ENCODE results near the gene ARID1B. TPM values are rescaled to one million over a fixed set of nuclear protein-coding genes. Genes with fewer than 3 reads are reported as not detected.

ARID1B gene
- total and polyA plus RNA-seq, 5 donors = 18.3 to 59.6 (median 53.8) TPM

GRCh38 chr6:157230910-157231309, 453.7 kb downstream of the ARID1B start:
- intact Hi-C loops (cut with DNase I) = loop anchor here in 1 of 4 donors (5.0 kb wide), 1 partner anchor 41 kb away; no protein-coding TSS in a partner anchor
- DNase-seq (peak in 1 of 3 donors; percentile 47), ATAC-seq (no peak)
- Histone ChIP-seq H3K4me3 (ENCODE audit: low read length) (no peak overlapping the region), H3K9me3 (ENCODE audit: control insufficient read depth, low read length) (no peaks in the 10 kb centered on the region), H3K4me1 (ENCODE audit: control insufficient read depth, insufficient read depth, low read length) (no peaks in the 10 kb centered on the region), H3K27ac (ENCODE audit: low read length) (no peak overlapping the region), H3K27me3 (ENCODE audit: control insufficient read depth, insufficient read depth) (no peaks in the 10 kb centered on the region)
- 97% methylated on average over 9 of the region's 9 CpGs for WGBS

DNA sequence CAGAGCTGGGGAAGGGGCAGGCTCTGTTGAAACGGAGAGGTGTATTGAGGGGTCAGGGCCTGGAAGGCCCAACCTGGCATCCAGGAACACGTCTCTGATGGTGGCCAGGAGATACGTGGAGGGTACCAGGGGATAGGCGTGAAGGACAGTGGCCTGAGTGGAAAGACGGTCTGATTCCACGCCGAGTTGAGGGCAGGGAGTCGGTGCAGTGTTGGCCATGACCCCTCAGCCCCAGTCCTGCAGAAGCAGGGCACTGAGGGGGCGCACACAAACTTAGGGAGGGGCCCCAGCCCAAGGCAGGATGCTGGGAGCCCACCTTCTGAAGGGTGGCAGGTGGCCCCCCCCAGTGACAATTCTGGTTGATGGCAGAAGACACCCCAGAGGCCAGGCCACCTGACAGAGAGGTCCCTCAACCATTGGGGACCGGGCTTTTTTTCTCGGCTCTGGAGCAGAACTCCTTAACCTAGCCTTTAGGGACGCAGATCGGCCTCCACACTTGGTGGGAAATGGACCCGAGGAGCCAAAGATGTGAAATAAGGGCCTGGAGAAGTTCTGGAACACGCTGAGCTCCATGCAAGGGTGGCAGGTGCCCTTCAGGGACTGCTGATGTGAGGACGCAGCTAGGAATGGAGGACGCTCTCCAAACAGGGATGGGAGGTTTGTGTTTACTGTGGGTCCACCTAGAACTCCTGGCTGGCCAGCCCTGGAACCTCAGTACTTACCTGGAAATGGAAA, 455.1 kb downstream of the ARID1B start:
- intact Hi-C loops (cut with DNase I) = loop anchor here in 1 of 4 donors (5.0 kb wide), 1 partner anchor 40 kb away; no protein-coding TSS in a partner anchor
- H3K27me3 ChIP-seq (ENCODE audit: control insufficient read depth, insufficient read depth) = no peaks in the 10 kb centered on the region
- H3K4me1 ChIP-seq (ENCODE audit: control insufficient read depth, insufficient read depth, low read length) = no peaks in the 10 kb centered on the region
- WGBS = 97% methylated on average over 17 of the region's 17 CpGs
- H3K27ac ChIP-seq (ENCODE audit: low read length) = no peak overlapping the region
- DNase-seq (peak in 1 of 3 donors; percentile 41), ATAC-seq (no peak)
- no peak overlapping the region for H3K4me3 ChIP-seq (ENCODE audit: low read length)
- H3K9me3 ChIP-seq (ENCODE audit: control insufficient read depth, low read length) = no peaks in the 10 kb centered on the region

DNA sequence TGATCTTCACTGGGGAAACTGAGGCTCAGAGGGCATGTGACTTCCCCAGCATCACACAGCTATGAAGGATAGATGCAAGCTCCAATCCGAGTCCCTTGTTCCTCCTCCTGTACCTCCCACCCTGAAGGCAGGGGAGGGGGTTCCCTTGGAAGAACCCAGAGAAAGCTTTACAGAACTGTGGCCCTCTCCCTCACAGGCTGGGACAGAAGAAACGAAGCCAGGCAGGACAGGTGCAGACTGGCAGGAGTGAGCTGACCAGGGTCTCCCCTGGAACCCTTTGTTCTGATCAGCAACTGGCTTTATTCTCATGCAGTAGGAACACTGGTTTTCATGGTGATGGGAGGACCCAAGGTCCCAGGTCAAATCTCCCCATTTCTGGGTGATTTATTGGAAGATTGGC, 456.0 kb downstream of the ARID1B start:
- 92% methylated on average over 2 of the region's 2 CpGs for WGBS
- DNase-seq = no peak
- H3K27ac ChIP-seq (ENCODE audit: low read length) = no peak overlapping the region
- no peaks in the 10 kb centered on the region for H3K27me3 ChIP-seq (ENCODE audit: control insufficient read depth, insufficient read depth)
- H3K9me3 ChIP-seq (ENCODE audit: control insufficient read depth, low read length) = no peaks in the 10 kb centered on the region
- intact Hi-C loops (cut with DNase I) = loop anchor here in 1 of 4 donors (5.0 kb wide), 1 partner anchor 39 kb away; no protein-coding TSS in a partner anchor
- no peaks in the 10 kb centered on the region for H3K4me1 ChIP-seq (ENCODE audit: control insufficient read depth, insufficient read depth, low read length)
- no peak overlapping the region for H3K4me3 ChIP-seq (ENCODE audit: low read length)
- no peak for ATAC-seq

- ATAC-seq = no peak
- no peak overlapping the region for H3K27ac ChIP-seq (ENCODE audit: low read length)
- no peak overlapping the region for H3K4me3 ChIP-seq (ENCODE audit: low read length)
- no peaks in the 10 kb centered on the region for H3K27me3 ChIP-seq (ENCODE audit: control insufficient read depth, insufficient read depth)
- H3K9me3 ChIP-seq (ENCODE audit: control insufficient read depth, low read length) = no peaks in the 10 kb centered on the region
- no peaks in the 10 kb centered on the region for H3K4me1 ChIP-seq (ENCODE audit: control insufficient read depth, insufficient read depth, low read length)
- WGBS = 79% methylated on average over 3 of the region's 3 CpGs
- intact Hi-C loops (cut with DNase I) = loop anchor here in 1 of 4 donors (5.0 kb wide), 1 partner anchor 39 kb away; no protein-coding TSS in a partner anchor
- DNase-seq = no peak
Observed at GRCh38 chr6:157233686-157234085, 456.5 kb downstream of the ARID1B start.

GRCh38 chr6:157235600-157236039, 458.4 kb downstream of the ARID1B start:
- Histone ChIP-seq H3K27me3 (ENCODE audit: control insufficient read depth, insufficient read depth) (no peaks in the 10 kb centered on the region), H3K9me3 (ENCODE audit: control insufficient read depth, low read length) (no peaks in the 10 kb centered on the region), H3K27ac (ENCODE audit: low read length) (no peak overlapping the region), H3K4me3 (ENCODE audit: low read length) (peak overlapping the region; percentile 40), H3K4me1 (ENCODE audit: control insufficient read depth, insufficient read depth, low read length) (peaks cover 2% of the 10 kb centered on the region)
- intact Hi-C loops (cut with DNase I) = loop anchor here in 1 of 4 donors (5.0 kb wide), 1 partner anchor 37 kb away; no protein-coding TSS in a partner anchor
- WGBS = under 1% methylated on average over 28 of the region's 28 CpGs
- ATAC-seq (peak; percentile 72 to 76), DNase-seq (peak; percentile 67 to 85 (median 84))

- peak in 1 of 3 donors; percentile 74 for DNase-seq
- H3K27me3 ChIP-seq (ENCODE audit: control insufficient read depth, insufficient read depth) = no peaks in the 10 kb centered on the region
- peak; percentile 39 for ATAC-seq
- peak overlapping the region; percentile 40 for H3K4me3 ChIP-seq (ENCODE audit: low read length)
- H3K9me3 ChIP-seq (ENCODE audit: control insufficient read depth, low read length) = no peaks in the 10 kb centered on the region
- intact Hi-C loops (cut with DNase I) = loop anchor here in 1 of 4 donors (5.0 kb wide), 1 partner anchor 36 kb away; no protein-coding TSS in a partner anchor
- 5% methylated on average over 76 of the region's 76 CpGs for WGBS
- H3K27ac ChIP-seq (ENCODE audit: low read length) = no peak overlapping the region
- peaks cover 2% of the 10 kb centered on the region for H3K4me1 ChIP-seq (ENCODE audit: control insufficient read depth, insufficient read depth, low read length)
Observed at GRCh38 chr6:157236040-157236725, 459.0 kb downstream of the ARID1B start.

GRCh38 chr6:157238346-157238745, 461.2 kb downstream of the ARID1B start:
- Histone ChIP-seq H3K4me3 (ENCODE audit: low read length) (no peak overlapping the region), H3K9me3 (ENCODE audit: control insufficient read depth, low read length) (no peaks in the 10 kb centered on the region), H3K27ac (ENCODE audit: low read length) (no peak overlapping the region), H3K4me1 (ENCODE audit: control insufficient read depth, insufficient read depth, low read length) (peaks cover 2% of the 10 kb centered on the region), H3K27me3 (ENCODE audit: control insufficient read depth, insufficient read depth) (no peaks in the 10 kb centered on the region)
- DNase-seq (no peak), ATAC-seq (no peak)
- WGBS = 100% methylated on average over 2 of the region's 2 CpGs
- intact Hi-C loops (cut with DNase I) = loop anchor here in 1 of 4 donors (5.0 kb wide), 1 partner anchor 34 kb away; no protein-coding TSS in a partner anchor

DNA sequence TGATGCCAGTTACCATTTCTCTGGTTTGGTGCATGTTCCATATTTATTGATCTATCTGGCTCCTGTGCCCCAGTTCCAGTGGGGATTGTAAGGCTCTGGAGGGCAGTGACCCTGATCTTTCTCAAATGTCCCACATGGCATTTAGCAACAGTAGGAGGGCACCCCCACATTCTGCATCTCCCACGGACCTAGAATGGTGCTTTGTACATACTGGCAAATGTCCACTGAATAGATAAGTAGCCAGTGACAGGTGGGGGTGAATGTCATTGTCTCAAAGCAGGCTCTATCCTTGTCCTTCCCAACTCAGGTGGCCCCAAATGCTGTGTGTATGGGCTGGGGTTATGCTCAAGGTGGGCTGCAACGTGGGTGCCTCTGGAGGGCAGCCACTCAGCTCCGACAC, 462.0 kb downstream of the ARID1B start:
- Histone ChIP-seq H3K4me3 (ENCODE audit: low read length) (no peak overlapping the region), H3K9me3 (ENCODE audit: control insufficient read depth, low read length) (no peaks in the 10 kb centered on the region), H3K4me1 (ENCODE audit: control insufficient read depth, insufficient read depth, low read length) (peaks cover 2% of the 10 kb centered on the region), H3K27ac (ENCODE audit: low read length) (no peak overlapping the region), H3K27me3 (ENCODE audit: control insufficient read depth, insufficient read depth) (no peaks in the 10 kb centered on the region)
- intact Hi-C loops (cut with DNase I) = loop anchor here in 1 of 4 donors (5.0 kb wide), 1 partner anchor 33 kb away; no protein-coding TSS in a partner anchor
- ATAC-seq (no peak), DNase-seq (no peak)
- 80% methylated on average over 3 of the region's 3 CpGs for WGBS

- H3K27ac ChIP-seq (ENCODE audit: low read length) = no peak overlapping the region
- no peak overlapping the region for H3K4me3 ChIP-seq (ENCODE audit: low read length)
- DNase-seq (no peak), ATAC-seq (no peak)
- H3K27me3 ChIP-seq (ENCODE audit: control insufficient read depth, insufficient read depth) = no peaks in the 10 kb centered on the region
- 73% methylated on average over 12 of the region's 12 CpGs for WGBS
- no peaks in the 10 kb centered on the region for H3K9me3 ChIP-seq (ENCODE audit: control insufficient read depth, low read length)
- peaks cover 2% of the 10 kb centered on the region for H3K4me1 ChIP-seq (ENCODE audit: control insufficient read depth, insufficient read depth, low read length)
- intact Hi-C loops (cut with DNase I) = loop anchor here in 1 of 4 donors (5.0 kb wide), 1 partner anchor 33 kb away; no protein-coding TSS in a partner anchor
Observed at GRCh38 chr6:157239671-157240058, 462.5 kb downstream of the ARID1B start.

DNA sequence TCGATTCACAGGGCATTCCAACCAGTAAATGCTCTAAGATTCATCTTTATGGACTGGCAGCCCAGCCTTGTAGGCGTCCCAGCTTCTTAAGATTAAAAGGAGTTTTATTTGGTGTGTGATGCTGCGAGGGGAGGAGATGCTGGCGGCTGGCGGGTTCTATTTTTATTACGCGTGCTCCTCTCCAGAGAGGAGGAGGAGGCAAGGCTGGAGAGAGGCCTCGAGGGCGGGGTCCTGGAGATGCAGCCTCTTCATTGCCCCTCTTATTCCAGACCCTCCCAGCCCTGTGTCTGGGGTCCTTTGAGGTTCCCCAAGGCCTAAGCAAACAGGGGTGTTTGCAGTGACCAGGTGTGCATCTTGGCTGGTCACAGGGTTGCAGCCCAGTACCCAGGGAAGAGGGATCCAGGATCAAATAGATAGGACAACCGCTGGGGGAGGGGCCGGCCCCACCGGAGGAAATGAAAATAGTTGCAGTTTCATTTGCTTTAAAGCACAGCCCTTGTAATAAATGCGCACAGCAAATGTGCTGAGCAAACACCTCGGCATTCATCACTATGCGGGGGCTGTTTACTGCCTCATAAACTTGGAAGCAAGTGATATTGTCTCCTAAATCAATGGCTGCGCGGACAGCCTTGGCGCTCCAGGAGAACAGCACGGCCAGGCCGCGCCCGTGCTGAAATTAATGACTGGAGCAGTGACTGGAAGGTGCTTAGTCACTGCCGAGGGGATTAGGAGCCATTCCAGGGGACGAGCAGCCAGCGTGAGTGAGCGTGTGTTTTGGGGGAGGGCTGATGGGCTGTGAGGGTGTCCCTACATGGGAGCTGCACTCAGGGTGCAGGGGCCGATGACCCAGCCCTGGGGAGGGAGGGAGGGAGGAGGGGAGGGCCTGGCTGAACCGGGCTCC, 463.1 kb downstream of the ARID1B start:
- H3K9me3 ChIP-seq (ENCODE audit: control insufficient read depth, low read length) = no peaks in the 10 kb centered on the region
- peak; percentile 44 to 47 for ATAC-seq
- H3K4me3 ChIP-seq (ENCODE audit: low read length) = peak overlapping the region; percentile 0
- 42% methylated on average over 28 of the region's 28 CpGs for WGBS
- peaks cover 2% of the 10 kb centered on the region for H3K4me1 ChIP-seq (ENCODE audit: control insufficient read depth, insufficient read depth, low read length)
- no peak overlapping the region for H3K27ac ChIP-seq (ENCODE audit: low read length)
- H3K27me3 ChIP-seq (ENCODE audit: control insufficient read depth, insufficient read depth) = no peaks in the 10 kb centered on the region
- DNase-seq = peak; percentile 68 to 82 (median 80)
- intact Hi-C loops (cut with DNase I) = no loop called here

Measured in right cardiac atrium (tissue), 5 donors.